Fibroblast of lung (primary cell): ENCODE results near the gene MICB. TPM values are rescaled to one million over a fixed set of nuclear protein-coding genes. Genes with fewer than 3 reads are reported as not detected.

Experiments used
- DNase-seq, 2 donors: peaks; one replicate each; pipeline versions ENCODE4 v3.0.0 to v3.0.0-alpha.2; 2010; ENCODE audit warnings: low read depth in 2 of 2
- H2AFZ ChIP-seq: 2 replicates; pipeline ENCODE4 v1.5.1; 2012; ENCODE audit warnings: low read length, control low read depth, inconsistent platforms
- H3K27ac ChIP-seq: 2 replicates; pipeline ENCODE4 v1.5.1; 2011; ENCODE audit warnings: low read length, control low read depth; ENCODE audit not compliant: insufficient read depth
- H3K27me3 ChIP-seq: 2 replicates; pipeline ENCODE4 v1.5.1; 2011; ENCODE audit warnings: mild to moderate bottlenecking, low read length; ENCODE audit not compliant: control insufficient read depth, insufficient read depth
- H3K36me3 ChIP-seq: 2 replicates; pipeline ENCODE4 v1.5.1; 2011; ENCODE audit warnings: low read length; ENCODE audit not compliant: control insufficient read depth, insufficient read depth
- H3K4me1 ChIP-seq: 2 replicates; pipeline ENCODE4 v1.5.1; 2011; ENCODE audit warnings: low read length; ENCODE audit not compliant: control insufficient read depth, insufficient read depth; ENCODE audit errors: extremely low read depth
- H3K4me2 ChIP-seq: 2 replicates; pipeline ENCODE4 v1.5.1; 2011; ENCODE audit warnings: low read length, control low read depth; ENCODE audit not compliant: insufficient read depth; ENCODE audit errors: extremely low read depth
- H3K4me3 ChIP-seq, 4 experiments: fragments of 200-600 bp in 1 of 4; sonication (generic) in 1 of 4; replicated peaks in 1 of 4; 2 replicates each; pipeline ENCODE4 v1.5.1; 2011 to 2016; ENCODE audit warnings: low read length in 4 of 4, low read depth in 3 of 4, mild to moderate bottlenecking in 3 of 4, control low read depth in 2 of 4, inconsistent platforms in 1 of 4, mixed read lengths in 1 of 4; ENCODE audit not compliant: insufficient read depth in 1 of 4; ENCODE audit errors: control extremely low read depth in 1 of 4
- H3K79me2 ChIP-seq: 2 replicates; pipeline ENCODE4 v1.5.1; 2012; ENCODE audit warnings: mild to moderate bottlenecking, low read length, inconsistent platforms; ENCODE audit not compliant: control insufficient read depth, insufficient read depth
- H3K9ac ChIP-seq: 2 replicates; pipeline ENCODE4 v1.5.1; 2011; ENCODE audit warnings: mild to moderate bottlenecking, low read length, control low read depth; ENCODE audit not compliant: insufficient read depth
- H3K9me3 ChIP-seq: 2 replicates; pipeline ENCODE4 v1.5.1; 2012; ENCODE audit warnings: low read depth, low read length; ENCODE audit not compliant: control insufficient read depth, insufficient read depth
- H4K20me1 ChIP-seq: 2 replicates; pipeline ENCODE4 v1.5.1; 2011; ENCODE audit warnings: low read length; ENCODE audit not compliant: control insufficient read depth, insufficient read depth; ENCODE audit errors: extremely low read depth
- EZH2 ChIP-seq: IDR thresholded peaks from 2 replicates; pipeline ENCODE4 v1.5.1; 2012; ENCODE audit warnings: low read length, control low read depth, mild to moderate bottlenecking; ENCODE audit errors: missing control alignments
- polyA plus RNA-seq, 2 donors: library from polyadenylated mRNA; depleted of rRNA in 1 of 2; stranded (reverse) in 1 of 2; unstranded in 1 of 2; fragments of >200 nt; gene quantifications; 2 replicates each; pipeline ENCODE4 v1.2.1, GENCODE V29; 2011 to 2012; ENCODE audit warnings: missing spikeins in 1 of 2
- total RNA-seq: library from RNA; depleted of rRNA; stranded (reverse); fragments of >200 nt; gene quantifications from 2 replicates; pipeline ENCODE4 v1.2.1, GENCODE V29; 2014
- TF ChIP-seq, protein P1 (sequence below), 2 donors: IDR thresholded peaks in 1 of 2; conservative IDR thresholded peaks in 1 of 2; 1 replicate in 1 of 2; 2 replicates in 1 of 2; pipeline ENCODE4 v1.5.1; 2011 to 2012; ENCODE audit warnings: low read length in 2 of 2, control low read depth in 1 of 2, inconsistent platforms in 1 of 2, low read depth in 1 of 2, mild to moderate bottlenecking in 1 of 2

Gene MICB
- total and polyA plus RNA-seq, 2 donors (not counting 1 experiment from before 2014, with no cell fraction given) = 17.2 to 18.6 TPM

GRCh38 chr6:31464252-31465184, 33.4 kb upstream of the MICB start:
- H3K9ac ChIP-seq = no peak overlapping the region
- TF ChIP-seq, protein P1, sequence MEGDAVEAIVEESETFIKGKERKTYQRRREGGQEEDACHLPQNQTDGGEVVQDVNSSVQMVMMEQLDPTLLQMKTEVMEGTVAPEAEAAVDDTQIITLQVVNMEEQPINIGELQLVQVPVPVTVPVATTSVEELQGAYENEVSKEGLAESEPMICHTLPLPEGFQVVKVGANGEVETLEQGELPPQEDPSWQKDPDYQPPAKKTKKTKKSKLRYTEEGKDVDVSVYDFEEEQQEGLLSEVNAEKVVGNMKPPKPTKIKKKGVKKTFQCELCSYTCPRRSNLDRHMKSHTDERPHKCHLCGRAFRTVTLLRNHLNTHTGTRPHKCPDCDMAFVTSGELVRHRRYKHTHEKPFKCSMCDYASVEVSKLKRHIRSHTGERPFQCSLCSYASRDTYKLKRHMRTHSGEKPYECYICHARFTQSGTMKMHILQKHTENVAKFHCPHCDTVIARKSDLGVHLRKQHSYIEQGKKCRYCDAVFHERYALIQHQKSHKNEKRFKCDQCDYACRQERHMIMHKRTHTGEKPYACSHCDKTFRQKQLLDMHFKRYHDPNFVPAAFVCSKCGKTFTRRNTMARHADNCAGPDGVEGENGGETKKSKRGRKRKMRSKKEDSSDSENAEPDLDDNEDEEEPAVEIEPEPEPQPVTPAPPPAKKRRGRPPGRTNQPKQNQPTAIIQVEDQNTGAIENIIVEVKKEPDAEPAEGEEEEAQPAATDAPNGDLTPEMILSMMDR (conservative IDR thresholded peaks at IDR 0.05 in 1 of 2, IDR thresholded peaks at IDR 0.05 in 1 of 2; ENCODE audit: low read depth in 1 of 2, low read length in 2 of 2) = no peak
- TF ChIP-seq EZH2 = no peak
- H2AFZ ChIP-seq = no peak overlapping the region
- no peaks in the 10 kb centered on the region for H4K20me1 ChIP-seq
- no peak overlapping the region for H3K4me3 ChIP-seq
- DNase-seq = no peak
- no peaks in the 10 kb centered on the region for H3K79me2 ChIP-seq
- H3K4me1 ChIP-seq = peaks cover 6% of the 10 kb centered on the region
- no peaks in the 10 kb centered on the region for H3K36me3 ChIP-seq
- H3K4me2 ChIP-seq = no peak overlapping the region
- peaks cover 7% of the 10 kb centered on the region for H3K27me3 ChIP-seq
- H3K9me3 ChIP-seq = no peaks in the 10 kb centered on the region
- no peak overlapping the region for H3K27ac ChIP-seq

DNA sequence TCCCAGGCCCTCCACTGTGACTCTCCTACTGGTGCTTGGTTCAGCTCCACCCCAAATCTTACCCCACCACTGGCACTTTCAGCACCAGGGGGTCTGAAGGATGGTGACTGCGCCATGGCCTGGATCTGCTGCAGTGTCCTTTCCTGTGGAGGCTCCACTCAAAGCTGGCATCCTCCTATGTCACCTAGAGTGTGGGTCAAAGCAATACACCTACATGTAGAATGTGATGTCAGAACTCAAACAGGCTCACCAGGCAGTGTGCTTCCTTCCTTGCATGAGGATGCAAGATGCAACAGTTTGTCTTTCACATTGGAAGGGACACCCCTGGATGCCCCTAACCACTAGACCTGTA, 32.8 kb upstream of the MICB start:
- no peak overlapping the region for H3K27ac ChIP-seq
- no peak overlapping the region for H3K9ac ChIP-seq
- H3K4me3 ChIP-seq = no peak overlapping the region
- no peaks in the 10 kb centered on the region for H4K20me1 ChIP-seq
- H2AFZ ChIP-seq = no peak overlapping the region
- no peaks in the 10 kb centered on the region for H3K79me2 ChIP-seq
- no peaks in the 10 kb centered on the region for H3K9me3 ChIP-seq
- no peak for DNase-seq
- no peak for TF ChIP-seq EZH2
- TF ChIP-seq, protein P1 (conservative IDR thresholded peaks at IDR 0.05 in 1 of 2, IDR thresholded peaks at IDR 0.05 in 1 of 2; ENCODE audit: low read depth in 1 of 2, low read length in 2 of 2) = no peak
- H3K27me3 ChIP-seq = peaks cover 9% of the 10 kb centered on the region
- H3K36me3 ChIP-seq = no peaks in the 10 kb centered on the region
- H3K4me2 ChIP-seq = no peak overlapping the region
- peaks cover 6% of the 10 kb centered on the region for H3K4me1 ChIP-seq

- H3K79me2 ChIP-seq = no peaks in the 10 kb centered on the region
- peaks cover 6% of the 10 kb centered on the region for H3K4me1 ChIP-seq
- H3K9ac ChIP-seq = no peak overlapping the region
- no peak overlapping the region for H3K27ac ChIP-seq
- H4K20me1 ChIP-seq = no peaks in the 10 kb centered on the region
- H2AFZ ChIP-seq = no peak overlapping the region
- H3K36me3 ChIP-seq = no peaks in the 10 kb centered on the region
- H3K9me3 ChIP-seq = no peaks in the 10 kb centered on the region
- no peak for DNase-seq
- TF ChIP-seq, protein P1 (conservative IDR thresholded peaks at IDR 0.05 in 1 of 2, IDR thresholded peaks at IDR 0.05 in 1 of 2; ENCODE audit: low read depth in 1 of 2, low read length in 2 of 2) = no peak
- no peak for TF ChIP-seq EZH2
- no peak overlapping the region for H3K4me2 ChIP-seq
- no peak overlapping the region for H3K4me3 ChIP-seq
- H3K27me3 ChIP-seq = peaks cover 9% of the 10 kb centered on the region
These were observed 32.2 kb upstream of the MICB start for GRCh38 chr6:31465718-31466117.
